ENCODE data around the gene LDLRAD4.
A peak's percentile ranks its signal among the peaks of the same experiment; 100 is the strongest.
"Not testable (repeated sequence)": the region's sequence is repeated elsewhere in the genome, so short reads cannot be mapped to it uniquely, and the experiment has no call there.

The LDLRAD4 gene

DNA sequence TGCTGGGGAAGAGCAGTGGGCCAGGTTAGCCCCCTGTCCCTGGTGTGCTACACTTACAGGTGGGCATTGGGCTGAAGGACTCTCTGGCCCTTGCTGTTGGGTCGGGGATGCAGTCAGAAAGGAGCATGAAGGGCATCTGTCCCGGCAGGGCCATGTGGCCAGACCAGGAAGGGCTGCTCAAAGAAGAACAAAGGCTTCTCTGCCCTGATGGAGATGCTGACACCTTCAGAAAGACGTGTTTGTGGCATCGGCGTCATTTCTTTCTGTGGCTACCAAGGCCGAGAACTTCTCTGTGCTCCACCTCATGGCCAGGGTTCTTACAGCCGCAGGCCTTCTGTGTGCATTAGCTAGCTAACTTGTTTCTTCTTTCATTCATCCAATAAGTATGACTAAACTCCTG, 268.7 kb downstream of the LDLRAD4 start:
- FAIRE-seq (no peak), DNase-seq (ENCODE audit: extremely low spot score, insufficient read length, low read depth) (no peak)

DNA sequence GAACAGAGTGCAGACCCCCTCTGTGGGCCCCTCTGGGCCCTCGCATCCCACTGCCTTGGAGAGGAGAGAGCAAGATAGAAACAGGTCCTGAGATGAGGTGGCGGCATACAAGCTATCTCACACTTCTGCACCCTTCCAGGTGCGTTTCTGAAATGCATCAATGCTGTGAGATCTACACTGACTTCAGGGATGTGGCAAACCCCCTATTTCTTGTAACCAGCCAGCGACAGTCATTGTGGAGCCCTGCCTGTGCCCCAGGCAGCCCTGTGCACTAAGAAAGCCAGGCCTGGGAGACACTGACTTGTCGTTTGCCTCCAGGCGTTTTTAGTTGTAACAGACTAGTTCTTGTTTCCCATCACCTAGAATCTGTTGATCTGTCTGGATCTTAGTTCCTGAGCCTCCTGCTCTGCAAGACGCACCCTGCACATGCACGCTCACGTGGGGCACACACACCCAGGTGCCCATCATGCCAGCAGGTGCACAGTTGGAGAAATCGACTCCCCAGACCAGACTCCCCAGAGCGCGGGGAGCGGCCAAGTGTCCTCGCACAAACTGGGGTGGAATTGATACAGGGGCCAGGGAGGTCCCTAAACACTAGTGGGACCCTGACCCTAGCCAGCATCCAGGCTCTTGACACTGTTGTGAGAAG, 269.8 kb downstream of the LDLRAD4 start:
- DNase-seq (ENCODE audit: extremely low spot score, insufficient read length, low read depth), result no peak
- FAIRE-seq, result no peak

DNA sequence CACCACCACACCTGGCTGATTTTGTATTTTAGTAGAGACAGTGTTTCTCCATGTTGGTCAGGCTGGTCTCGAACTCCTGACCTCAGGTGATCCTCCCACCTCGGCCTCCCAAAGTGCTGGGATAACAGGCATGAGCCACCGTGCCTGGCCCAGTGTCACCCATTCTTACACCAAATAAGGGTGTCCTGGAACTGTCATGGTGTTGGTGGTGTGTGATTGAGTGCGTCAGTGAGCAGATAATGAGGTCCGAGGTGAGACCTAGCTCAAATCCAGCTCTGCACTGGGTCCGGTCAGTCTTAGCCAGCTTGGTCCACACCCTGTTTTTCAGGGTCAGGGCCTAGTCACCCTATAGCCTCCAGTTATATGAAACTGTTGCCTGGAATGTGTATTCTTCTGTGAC, 270.7 kb downstream of the LDLRAD4 start:
- FAIRE-seq; DNase-seq (ENCODE audit: extremely low spot score, insufficient read length, low read depth): not testable (repeated sequence)

DNA sequence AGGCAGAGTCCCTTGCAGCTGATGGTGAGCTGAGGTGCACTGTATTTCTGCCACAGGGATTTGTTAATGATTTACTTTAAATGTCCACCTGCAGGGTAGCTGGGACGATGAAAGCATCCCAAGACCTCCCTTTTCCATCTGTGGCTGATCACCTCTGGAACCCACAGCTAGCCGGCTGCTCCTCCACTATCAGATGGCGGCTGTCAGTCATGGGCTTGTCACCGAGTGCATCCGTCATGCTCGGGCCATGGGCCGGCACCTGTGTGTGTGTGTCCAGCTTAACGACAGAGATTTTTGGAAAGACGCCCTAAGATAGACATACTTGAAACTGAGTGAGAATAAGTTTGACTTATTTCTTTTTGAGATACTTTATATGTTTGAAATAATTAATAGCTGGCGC, 272.6 kb downstream of the LDLRAD4 start:
- FAIRE-seq (no peak), DNase-seq (ENCODE audit: extremely low spot score, insufficient read length, low read depth) (no peak)

DNA sequence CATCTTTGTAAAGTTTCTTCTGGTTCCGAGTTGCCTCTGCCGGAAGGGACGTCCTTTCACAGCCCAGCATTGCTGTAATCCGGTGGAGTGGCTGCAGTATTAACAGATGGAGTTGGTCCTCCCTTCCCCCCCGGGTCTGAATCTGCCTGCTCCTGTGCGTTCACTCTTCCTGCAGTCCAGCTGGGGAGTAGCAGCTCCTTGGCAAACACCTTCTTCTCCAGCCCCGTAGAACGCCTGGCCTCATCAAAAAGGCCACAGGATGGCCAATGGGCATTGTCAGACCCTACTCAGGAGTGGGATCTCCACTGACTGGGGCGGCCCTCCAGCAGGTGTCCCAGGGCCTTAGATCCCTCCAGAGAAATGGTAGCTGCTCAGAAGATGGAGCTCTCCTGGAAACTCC, 273.8 kb downstream of the LDLRAD4 start:
- no peak for FAIRE-seq
- DNase-seq (ENCODE audit: extremely low spot score, insufficient read length, low read depth), result no peak

DNA sequence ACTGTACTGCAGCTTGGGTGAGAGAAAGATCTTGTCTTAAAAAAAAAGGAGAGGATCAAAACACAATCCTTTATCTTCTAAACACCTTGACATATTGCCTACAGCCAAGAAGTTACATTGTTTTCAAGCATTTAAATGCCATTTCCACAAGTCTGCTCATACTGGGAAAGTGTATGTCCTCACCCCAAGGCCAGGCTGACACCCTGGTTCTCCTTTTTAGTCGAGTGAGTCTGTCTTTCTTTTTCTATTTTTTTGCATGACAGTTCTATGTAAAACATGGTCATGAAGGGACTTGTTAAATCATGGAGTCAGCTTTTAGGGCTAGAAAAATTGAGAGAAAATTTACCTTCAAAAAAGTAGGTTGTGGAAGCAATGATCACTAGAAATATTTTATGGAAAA, 274.5 kb downstream of the LDLRAD4 start:
- DNase-seq (ENCODE audit: extremely low spot score, insufficient read length, low read depth) (no peak), FAIRE-seq (no peak)

DNA sequence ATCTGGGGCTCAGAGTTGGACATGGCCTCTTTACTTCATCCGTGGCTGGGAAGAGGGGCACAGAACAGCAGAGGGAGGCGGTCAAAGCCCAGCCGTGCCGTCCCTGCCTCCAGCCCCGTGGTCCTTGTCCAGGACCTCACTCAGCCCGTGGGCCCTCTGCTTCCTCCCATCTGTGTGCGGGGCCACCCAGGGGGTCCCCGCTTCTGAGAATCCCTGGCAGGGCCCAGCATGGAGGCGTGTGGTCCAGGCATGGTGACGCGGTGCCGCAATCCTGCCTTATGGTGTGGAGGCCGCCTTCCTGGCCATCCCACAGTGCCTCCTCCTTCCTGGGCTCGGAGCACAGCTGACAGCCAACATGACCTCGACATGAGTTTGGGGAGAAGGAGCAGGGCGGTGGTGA, 275.2 kb downstream of the LDLRAD4 start:
- DNase-seq (ENCODE audit: extremely low spot score, insufficient read length, low read depth) (no peak), FAIRE-seq (no peak)

DNA sequence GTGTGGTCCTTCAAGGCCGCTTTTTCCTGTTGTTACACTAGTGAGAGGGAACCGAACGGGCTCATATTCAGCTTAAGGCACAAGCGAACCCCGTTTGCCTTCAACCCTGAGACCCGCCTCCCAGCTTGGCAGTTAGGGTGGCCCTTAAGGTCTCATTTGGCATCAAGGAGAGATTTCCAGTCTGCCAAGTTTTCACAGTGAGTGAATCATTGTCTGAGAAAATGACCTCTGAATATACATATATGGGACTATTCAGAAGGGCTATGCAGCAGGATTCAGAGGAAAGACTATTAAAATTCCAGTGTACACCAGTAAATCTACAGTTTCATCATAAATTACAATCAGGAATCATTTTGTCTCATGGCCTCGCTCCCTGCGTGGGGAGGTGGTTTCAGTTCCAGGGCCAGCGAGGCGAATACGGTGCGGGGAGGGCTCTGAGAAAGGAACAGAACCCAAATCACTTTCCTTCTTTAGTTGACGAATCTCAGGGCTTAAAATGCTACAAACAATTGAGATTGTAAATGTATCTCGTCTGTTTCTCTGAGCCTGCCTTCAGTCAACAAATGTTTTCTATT, 276.4 kb downstream of the LDLRAD4 start:
- DNase-seq (ENCODE audit: extremely low spot score, insufficient read length, low read depth), result no peak
- FAIRE-seq, result no peak

DNA sequence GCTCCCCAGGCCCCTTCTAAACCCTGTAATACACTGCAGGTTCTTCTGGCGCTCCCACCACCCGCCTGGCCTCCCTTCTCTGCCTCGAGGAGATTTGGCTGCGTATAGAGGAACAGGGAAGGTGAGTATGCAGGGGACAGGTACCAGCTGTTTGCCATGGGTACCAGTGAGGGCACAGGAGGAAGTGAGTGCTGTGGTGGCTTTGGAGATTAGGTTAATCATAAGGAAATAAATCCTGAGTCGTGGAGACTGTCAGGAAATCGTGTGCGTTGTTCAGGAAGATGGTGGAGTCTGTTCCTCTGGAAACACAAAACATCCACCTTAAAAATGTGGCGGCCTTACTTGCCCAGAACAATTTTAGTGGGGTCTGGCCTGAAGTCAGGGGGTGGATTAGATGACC, 277.4 kb downstream of the LDLRAD4 start:
- DNase-seq (ENCODE audit: extremely low spot score, insufficient read length, low read depth) (no peak), FAIRE-seq (no peak)

DNA sequence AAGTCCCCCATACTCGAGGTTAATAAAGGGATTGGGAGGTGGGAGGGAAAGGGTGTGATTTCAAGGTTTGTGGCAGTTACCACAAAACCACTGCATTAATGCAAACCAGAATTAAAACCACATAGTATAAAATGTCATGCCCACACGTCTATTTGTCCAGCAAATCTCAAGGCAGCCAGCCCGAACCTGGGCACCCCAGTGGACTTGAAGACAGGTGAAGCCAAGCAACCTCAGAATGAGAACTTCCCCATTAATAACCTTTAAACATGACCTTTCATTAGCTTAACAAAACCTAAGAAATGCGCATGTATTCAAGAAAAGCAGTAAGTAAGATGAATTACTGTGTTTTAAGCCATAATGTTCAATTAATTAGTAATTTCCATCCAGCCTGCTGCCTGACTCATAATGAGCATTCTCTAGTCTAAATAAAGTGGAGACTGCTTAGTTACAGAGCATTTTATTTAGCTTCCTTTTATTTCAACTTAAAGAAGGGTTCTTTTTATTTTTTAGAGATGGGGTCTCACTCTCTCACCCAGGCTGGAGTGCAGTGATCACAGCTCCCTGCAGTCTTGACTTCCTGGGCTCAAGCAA, 278.2 kb downstream of the LDLRAD4 start:
- DNase-seq (ENCODE audit: extremely low spot score, insufficient read length, low read depth) (no peak), FAIRE-seq (no peak)

DNA sequence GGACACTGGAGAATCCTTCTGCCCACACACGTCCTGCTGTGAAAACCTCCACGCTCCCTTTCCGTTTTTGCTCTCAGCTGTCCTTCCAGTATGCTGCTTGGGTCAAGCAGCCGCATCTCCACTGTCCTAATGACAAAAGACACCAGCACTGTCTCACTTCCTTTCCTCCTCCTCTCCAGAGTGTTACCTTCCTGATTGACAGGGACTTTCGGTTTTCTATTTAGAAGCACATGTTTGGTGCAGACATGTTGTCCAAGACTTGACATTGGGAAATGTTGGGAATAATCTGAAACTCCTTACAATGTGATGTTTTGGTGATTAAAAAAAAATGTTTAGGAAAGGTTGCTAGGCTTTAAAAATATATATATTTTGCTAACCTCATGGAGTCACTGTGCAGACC, 281.2 kb downstream of the LDLRAD4 start:
- DNase-seq (ENCODE audit: extremely low spot score, insufficient read length, low read depth) (no peak), FAIRE-seq (no peak)

DNA sequence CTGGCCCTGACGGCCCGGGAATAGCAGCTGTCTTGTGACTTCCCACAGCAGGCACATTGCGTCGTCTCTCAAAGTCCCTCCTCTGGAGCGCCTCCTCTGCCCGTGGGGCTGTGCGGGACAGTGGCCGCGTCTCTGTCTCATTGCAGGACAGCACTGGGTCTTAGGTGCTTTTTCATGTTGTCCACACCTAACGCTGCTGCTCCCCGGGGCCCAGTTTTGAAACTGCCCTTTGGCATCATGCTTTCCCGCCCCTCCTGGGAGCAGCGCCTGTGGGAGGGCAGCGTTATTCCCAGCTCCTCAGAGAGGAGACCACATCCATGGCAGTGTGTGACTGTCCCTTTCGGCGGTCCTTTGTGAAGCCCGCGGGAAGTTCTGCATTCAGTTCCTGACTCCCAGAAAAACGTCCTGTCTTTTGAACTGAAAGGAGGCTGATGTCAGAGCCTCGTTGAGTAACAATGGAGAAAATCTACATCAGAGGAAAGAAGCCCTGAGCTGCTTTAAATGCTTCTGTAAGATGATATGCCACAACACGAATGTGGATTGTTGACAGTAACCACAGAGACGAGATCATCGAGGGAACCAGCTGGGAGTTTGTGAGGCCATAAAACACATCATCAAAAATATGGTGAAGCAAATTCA, 281.8 kb downstream of the LDLRAD4 start:
- FAIRE-seq (no peak), DNase-seq (ENCODE audit: extremely low spot score, insufficient read length, low read depth) (no peak)

DNA sequence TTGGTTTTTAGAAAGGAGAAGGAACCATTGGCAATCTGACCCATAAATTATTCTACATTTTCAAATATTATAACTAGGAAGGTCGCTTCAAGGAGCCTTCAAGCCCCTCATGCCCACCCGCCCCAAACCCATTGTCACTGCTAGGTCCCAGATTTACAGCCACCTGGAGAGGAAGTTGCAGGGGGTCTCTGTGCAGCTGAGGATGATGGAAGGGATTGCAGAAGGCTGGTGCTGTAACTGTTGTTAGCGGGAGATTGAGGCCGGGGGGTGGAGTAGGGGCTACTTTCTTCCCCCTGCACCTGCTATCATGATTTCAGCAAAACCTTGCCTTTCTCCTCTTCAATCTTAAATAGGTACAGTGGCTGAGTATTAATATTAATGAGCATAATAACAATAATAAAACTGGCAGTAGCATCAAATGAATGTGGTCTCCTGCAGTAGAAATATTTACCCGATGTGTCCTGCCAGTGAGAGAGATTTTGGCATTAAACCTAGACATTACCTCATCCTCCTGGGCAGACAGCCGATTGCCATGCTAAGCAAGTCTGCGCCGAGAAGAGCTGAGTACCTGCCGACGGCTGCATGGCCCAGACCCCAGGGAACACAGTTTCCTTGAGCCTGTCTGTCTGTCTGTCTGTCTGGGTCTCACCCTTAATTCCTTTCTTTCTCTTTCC, 282.4 kb downstream of the LDLRAD4 start:
- FAIRE-seq (no peak), DNase-seq (ENCODE audit: extremely low spot score, insufficient read length, low read depth) (no peak)

DNA sequence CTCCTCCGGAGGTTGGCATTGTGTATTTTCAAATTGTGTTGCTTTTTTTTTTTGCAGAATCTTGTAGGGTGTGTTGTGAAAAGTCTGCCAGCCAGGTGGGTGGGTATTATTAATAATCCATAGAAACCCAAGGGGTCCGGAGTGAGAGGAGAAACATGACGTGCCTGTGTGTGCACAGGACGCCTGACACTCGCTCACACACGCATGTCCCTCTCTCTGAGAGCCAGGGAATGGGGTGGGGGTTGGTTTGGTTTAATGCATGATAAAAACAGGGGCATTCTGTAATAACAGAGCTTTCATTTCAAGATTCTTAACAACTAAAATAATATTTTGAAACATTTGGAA, 283.0 kb downstream of the LDLRAD4 start:
- DNase-seq (ENCODE audit: extremely low spot score, insufficient read length, low read depth) (no peak), FAIRE-seq (no peak)

DNA sequence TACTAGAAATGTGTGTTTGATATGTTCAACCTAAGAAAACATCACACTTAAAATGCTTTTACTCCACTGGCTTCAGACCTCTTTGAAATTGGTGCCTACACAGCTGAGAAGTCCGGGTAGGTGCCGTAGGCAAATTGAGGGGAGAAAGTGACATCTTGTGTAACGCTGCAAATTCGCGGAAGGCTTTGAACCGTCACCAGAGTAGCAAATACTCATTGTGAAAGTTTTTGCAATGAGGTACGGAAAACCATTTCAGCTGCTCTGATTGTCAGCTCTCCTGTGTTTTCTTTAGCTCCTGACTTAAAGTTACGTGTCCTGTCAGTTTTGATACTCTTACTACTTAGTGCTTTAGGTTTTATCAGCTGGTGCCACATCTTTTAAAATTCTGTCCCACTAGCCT, 283.3 kb downstream of the LDLRAD4 start:
- FAIRE-seq (peak; percentile 85), DNase-seq (ENCODE audit: extremely low spot score, insufficient read length, low read depth) (peak; percentile 40)

DNA sequence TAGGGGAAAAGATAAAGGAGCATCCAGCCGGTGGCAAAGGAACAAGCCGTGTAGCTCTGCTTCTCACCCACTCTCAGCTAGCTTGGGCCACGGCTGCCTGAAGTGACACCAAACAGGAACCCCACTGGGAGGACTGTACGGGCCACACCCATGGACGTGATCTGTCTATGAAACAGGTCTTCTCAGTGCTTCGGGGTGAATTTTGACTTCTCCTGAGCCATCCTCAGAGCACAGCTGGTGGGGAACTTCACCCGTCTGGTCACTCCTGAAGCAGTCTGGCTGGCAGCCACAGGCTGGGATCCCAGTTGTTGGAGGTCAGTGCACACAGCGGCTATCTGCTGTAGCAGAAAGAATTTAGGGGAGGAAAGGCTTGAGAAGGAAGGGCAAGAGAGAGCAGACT, 284.0 kb downstream of the LDLRAD4 start:
- FAIRE-seq, result no peak

DNA sequence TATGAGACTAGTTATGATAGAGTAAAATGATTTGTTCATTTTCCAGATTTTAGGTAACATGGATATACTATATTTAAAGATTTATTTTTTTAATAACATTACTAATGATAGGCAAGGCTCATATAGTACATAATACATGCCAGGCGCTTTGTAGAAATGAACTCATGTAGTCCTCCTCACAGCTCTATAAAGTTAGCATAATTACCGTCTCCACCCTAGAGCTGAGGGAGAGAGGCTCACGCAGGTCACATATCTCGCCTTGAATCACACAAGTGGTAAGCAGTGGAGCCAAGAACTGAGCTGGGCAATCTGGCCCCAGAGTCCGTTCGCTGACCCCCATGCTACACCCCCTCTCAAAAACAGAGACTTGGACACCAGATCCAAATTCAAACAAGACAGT, 285.3 kb downstream of the LDLRAD4 start:
- FAIRE-seq, result no peak
- DNase-seq (ENCODE audit: extremely low spot score, insufficient read length, low read depth), result no peak

More for the DNA sequence above, 284.0 kb downstream of the LDLRAD4 start:
- DNase-seq (ENCODE audit: extremely low spot score, insufficient read length, low read depth), result no peak

DNA sequence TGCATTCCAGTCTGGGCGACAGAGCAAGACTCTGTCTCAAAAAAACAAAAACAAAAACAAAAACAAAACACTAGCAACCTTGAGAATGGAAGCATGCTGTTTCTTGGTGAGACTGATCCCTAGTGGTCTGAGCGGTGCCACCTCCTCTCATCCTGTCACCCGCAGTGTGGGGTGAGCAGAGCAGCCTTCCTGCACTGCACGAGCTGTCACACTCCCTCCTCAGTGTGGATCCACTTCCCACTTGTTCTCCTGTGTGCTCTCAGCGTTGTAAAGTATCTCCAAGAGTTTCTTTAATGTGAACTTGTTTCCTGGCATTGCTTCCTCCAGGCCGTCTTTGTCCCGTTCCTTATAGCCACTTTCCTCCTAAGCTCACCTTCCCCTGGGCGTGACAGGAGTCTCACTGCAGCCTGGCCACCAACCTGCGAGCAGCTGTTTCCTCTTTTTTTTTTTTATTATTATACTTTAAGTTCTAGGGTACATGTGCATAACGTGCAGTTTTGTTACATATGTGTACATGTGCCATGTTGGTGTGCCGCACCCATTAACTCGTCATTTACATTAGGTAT, 287.3 kb downstream of the LDLRAD4 start:
- DNase-seq (ENCODE audit: extremely low spot score, insufficient read length, low read depth) (no peak), FAIRE-seq (no peak)

DNA sequence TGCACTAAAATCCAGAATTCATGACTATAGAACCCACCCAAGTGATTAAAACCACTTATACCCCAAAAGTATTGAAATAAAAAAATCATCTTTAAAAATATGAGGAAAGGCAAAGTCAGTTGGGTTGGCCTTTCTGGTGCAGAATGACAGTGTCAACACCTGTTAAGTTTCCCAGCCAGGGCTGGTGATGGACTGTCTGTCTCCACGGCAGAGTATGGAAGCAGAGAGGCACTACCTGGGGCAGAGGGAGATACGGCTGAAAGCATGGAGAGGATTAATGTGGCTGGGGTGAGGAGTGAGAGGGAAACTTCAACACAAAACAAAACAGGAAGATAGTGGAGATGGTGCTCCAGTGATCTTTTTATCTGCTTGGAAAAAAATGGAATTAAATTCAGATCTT, 292.0 kb downstream of the LDLRAD4 start:
- FAIRE-seq (no peak), DNase-seq (ENCODE audit: extremely low spot score, insufficient read length, low read depth) (no peak)

DNA sequence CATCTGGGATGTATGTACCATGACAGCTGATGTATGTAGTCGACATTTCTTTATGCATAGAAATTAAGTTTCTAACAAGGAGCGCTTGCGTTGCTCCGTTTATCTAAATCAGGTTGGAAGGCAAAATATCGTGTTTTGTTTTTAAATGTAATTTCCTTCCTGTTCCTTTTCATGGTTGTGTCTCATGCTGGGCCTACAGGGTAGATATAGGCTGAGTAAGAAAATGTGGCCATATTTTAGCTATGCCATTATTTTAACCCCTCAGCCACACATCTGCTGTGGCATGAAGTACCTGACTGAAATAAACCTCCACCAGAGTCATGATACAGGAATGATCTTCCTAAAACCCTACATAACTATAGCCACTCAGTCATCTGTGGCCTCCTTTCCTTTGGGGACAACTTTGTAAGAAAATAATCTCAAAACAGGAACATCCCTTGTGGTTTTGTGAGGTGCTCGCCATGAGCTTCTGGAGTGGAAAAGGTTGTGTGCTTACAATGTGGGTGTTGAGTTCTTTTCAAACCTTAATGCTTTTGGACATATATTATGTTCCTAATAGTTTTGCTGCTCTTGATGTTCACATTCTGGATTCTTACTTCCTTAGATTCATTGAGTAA, 293.5 kb downstream of the LDLRAD4 start:
- DNase-seq (ENCODE audit: extremely low spot score, insufficient read length, low read depth), result no peak
- no peak for FAIRE-seq

Data from GM18507 (cell line).